HepG2 (cell line): ENCODE data around the gene COL18A1. TPM values are rescaled to one million over a fixed set of nuclear protein-coding genes. Genes with fewer than 3 reads are reported as not detected.

ENCODE experiments used
- GABPA ChIP-seq, 2 experiments: IDR thresholded peaks; 2 replicates each; pipeline ENCODE4 v1.6.1; 2011 to 2016; ENCODE audit warnings: low read depth in 2 of 2, low read length in 1 of 2, missing biosample characterization in 1 of 2, missing genetic modification characterization in 1 of 2
- MBD4 ChIP-seq: IDR thresholded peaks from 2 replicates; pipeline ENCODE4 v1.6.1; 2012; ENCODE audit warnings: low read length, inconsistent platforms, borderline replicate concordance
- ZNF382 ChIP-seq: sonication (generic); formaldehyde crosslinking; IDR thresholded peaks from 2 replicates; pipeline ENCODE4 v1.5.0; 2020; ENCODE audit warnings: missing genetic modification reagents, mild to moderate bottlenecking, borderline replicate concordance
- ZNF792 ChIP-seq: IDR thresholded peaks from 2 replicates; pipeline ENCODE4 v1.6.1; 2016
- polyA plus RNA-seq, 8 experiments: library from polyadenylated mRNA; depleted of rRNA in 3 of 8; stranded (reverse) in 7 of 8; unstranded in 1 of 8; fragments of >200 nt; fragmentation: Illumina TruSeq in 4 of 8; extraction: Trizol in 4 of 8; gene quantifications; 2 replicates each; pipeline versions ENCODE4 v1.2.1 to v1.2.3, GENCODE V29; 2011 to 2016; ENCODE audit warnings: low read depth in 4 of 8, missing spikeins in 1 of 8, mixed read lengths in 1 of 8; ENCODE audit not compliant: insufficient read depth in 1 of 8
- total RNA-seq, 5 experiments: library from RNA; depleted of rRNA; stranded (reverse); fragments of >200 nt; fragmentation: Illumina TruSeq; extraction: Trizol; gene quantifications; 2 replicates each; pipeline ENCODE4 v1.2.3, GENCODE V29; 2016; ENCODE audit warnings: low read depth in 1 of 5
- TF ChIP-seq, protein P1 (sequence below): sonication (generic); formaldehyde crosslinking; IDR thresholded peaks from 2 replicates; pipeline ENCODE4 v1.5.0; 2020; ENCODE audit warnings: mild to moderate bottlenecking, missing genetic modification reagents, borderline replicate concordance

The COL18A1 gene
- total and polyA plus RNA-seq, 2 of the 13 experiments (the other 11 are each of a cell fraction or from before 2014, with no cell fraction given): 79.0 to 102 TPM

DNA sequence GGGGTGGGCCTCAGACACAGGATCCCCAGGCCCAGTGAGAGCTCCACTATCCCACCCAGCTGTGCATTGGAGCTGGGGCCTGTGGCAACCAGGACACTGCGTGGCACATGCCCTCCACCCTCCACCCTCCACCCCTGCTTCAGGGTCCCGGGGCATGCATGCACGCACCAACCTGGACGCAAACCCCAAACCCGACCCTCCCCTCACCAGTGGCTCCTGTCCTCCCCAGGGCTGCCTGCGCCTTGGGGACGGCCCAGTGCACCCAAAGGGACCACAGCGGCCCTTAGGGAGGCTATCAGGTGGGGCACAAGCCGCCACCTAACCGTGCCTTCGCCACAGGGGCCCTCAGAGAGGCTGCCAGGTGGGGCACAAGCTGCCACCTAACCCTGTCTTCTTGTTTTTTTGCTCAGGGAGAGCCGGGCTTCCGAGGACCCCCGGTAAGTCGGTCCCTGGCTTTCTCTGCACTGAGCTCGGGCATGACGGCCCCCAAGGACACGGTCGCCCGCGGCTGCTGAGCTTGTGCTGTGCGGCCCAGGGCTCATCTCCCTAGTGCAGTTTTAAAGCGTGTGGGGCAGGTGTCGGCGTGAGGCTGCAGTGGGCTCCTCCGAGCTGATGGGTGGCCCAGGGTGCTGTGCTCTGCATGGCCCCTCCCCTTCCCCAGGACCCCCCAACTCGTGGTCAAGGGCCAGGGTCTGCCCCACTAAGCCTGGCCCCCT is 89.3 kb downstream of the COL18A1 start (continued):
- TF ChIP-seq, protein P1, sequence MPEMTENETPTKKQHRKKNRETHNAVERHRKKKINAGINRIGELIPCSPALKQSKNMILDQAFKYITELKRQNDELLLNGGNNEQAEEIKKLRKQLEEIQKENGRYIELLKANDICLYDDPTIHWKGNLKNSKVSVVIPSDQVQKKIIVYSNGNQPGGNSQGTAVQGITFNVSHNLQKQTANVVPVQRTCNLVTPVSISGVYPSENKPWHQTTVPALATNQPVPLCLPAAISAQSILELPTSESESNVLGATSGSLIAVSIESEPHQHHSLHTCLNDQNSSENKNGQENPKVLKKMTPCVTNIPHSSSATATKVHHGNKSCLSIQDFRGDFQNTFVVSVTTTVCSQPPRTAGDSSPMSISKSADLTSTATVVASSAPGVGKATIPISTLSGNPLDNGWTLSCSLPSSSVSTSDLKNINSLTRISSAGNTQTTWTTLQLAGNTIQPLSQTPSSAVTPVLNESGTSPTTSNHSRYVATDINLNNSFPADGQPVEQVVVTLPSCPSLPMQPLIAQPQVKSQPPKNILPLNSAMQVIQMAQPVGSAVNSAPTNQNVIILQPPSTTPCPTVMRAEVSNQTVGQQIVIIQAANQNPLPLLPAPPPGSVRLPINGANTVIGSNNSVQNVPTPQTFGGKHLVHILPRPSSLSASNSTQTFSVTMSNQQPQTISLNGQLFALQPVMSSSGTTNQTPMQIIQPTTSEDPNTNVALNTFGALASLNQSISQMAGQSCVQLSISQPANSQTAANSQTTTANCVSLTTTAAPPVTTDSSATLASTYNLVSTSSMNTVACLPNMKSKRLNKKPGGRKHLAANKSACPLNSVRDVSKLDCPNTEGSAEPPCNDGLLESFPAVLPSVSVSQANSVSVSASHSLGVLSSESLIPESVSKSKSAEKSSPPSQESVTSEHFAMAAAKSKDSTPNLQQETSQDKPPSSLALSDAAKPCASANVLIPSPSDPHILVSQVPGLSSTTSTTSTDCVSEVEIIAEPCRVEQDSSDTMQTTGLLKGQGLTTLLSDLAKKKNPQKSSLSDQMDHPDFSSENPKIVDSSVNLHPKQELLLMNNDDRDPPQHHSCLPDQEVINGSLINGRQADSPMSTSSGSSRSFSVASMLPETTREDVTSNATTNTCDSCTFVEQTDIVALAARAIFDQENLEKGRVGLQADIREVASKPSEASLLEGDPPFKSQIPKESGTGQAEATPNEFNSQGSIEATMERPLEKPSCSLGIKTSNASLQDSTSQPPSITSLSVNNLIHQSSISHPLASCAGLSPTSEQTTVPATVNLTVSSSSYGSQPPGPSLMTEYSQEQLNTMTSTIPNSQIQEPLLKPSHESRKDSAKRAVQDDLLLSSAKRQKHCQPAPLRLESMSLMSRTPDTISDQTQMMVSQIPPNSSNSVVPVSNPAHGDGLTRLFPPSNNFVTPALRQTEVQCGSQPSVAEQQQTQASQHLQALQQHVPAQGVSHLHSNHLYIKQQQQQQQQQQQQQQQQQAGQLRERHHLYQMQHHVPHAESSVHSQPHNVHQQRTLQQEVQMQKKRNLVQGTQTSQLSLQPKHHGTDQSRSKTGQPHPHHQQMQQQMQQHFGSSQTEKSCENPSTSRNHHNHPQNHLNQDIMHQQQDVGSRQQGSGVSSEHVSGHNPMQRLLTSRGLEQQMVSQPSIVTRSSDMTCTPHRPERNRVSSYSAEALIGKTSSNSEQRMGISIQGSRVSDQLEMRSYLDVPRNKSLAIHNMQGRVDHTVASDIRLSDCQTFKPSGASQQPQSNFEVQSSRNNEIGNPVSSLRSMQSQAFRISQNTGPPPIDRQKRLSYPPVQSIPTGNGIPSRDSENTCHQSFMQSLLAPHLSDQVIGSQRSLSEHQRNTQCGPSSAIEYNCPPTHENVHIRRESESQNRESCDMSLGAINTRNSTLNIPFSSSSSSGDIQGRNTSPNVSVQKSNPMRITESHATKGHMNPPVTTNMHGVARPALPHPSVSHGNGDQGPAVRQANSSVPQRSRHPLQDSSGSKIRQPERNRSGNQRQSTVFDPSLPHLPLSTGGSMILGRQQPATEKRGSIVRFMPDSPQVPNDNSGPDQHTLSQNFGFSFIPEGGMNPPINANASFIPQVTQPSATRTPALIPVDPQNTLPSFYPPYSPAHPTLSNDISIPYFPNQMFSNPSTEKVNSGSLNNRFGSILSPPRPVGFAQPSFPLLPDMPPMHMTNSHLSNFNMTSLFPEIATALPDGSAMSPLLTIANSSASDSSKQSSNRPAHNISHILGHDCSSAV (CRISPR knock-in tag): no peak
- TF ChIP-seq GABPA (IDR thresholded peaks at IDR 0.05; ENCODE audit: low read depth, low read length) (no peak), GABPA (CRISPR knock-in tag; IDR thresholded peaks at IDR 0.05; ENCODE audit: low read depth) (no peak), ZNF792 (no peak), ZNF382 (CRISPR knock-in tag) (no peak), MBD4 (no peak)
